Astrocyte of the spinal cord (primary cell): ENCODE data around the gene EVA1A.

Experiments
- DNase-seq: peaks from one replicate; pipeline ENCODE4 v3.0.0; 2011; ENCODE audit warnings: low read depth, low spot score
- H3K4me3 ChIP-seq: 2 replicates; pipeline ENCODE4 v1.5.1; 2011; ENCODE audit warnings: low read depth, mild to moderate bottlenecking, low read length, moderate library complexity
- in situ Hi-C: cut with HindIII; loops from 2 replicates; pipeline ENCODE4 v1.10.0; 2017; ENCODE audit warnings: low sequenced_read_pairs
- TF ChIP-seq, protein P1 (sequence below): IDR thresholded peaks from 2 replicates; pipeline ENCODE4 v1.5.1; 2012; ENCODE audit warnings: low read depth, mild to moderate bottlenecking, low read length, inconsistent platforms

EVA1A gene

DNA sequence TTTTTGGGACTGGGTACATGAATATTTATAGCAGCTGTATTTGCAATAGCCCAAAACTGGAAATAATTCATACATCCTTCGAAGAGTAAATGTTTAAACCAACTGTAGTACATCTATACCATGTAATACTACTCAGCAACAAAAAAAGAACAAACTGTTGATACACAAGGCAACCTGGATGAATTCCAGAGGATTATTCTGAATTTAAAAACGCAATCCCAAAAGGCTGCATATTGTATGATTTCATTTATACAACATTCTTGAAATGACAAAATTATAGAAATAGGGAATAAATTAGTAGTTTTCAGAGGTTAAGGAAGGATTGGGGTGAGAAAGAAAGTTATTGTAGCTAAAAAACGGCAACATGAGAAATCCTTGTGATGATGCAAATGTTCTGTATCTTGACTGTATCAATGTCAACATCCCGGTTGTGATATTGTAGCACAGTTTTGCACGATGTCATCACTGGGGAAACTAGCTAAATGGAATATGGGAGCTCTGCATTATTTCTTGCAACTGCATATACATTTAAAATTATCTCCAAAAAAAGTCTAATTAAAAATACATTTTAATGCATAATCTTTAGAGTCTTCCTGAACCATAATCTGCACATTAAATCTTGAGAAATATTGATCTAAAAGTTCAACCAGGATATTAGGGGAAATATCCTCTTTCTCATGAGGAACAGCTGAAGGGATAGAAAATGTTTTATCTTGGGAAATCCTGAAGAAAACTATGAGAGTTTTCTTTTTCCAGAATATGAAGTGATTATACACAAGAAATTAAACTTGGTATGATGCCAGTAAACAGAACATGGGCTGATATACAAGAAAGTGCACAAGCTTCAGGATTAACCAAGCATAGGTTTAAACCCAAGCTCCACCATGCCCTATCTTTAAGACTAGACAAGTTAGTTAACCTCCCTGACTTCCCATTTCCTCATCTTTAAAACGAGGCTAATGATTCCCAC lies 21.9 kb downstream of the EVA1A start:
- TF ChIP-seq, protein P1, sequence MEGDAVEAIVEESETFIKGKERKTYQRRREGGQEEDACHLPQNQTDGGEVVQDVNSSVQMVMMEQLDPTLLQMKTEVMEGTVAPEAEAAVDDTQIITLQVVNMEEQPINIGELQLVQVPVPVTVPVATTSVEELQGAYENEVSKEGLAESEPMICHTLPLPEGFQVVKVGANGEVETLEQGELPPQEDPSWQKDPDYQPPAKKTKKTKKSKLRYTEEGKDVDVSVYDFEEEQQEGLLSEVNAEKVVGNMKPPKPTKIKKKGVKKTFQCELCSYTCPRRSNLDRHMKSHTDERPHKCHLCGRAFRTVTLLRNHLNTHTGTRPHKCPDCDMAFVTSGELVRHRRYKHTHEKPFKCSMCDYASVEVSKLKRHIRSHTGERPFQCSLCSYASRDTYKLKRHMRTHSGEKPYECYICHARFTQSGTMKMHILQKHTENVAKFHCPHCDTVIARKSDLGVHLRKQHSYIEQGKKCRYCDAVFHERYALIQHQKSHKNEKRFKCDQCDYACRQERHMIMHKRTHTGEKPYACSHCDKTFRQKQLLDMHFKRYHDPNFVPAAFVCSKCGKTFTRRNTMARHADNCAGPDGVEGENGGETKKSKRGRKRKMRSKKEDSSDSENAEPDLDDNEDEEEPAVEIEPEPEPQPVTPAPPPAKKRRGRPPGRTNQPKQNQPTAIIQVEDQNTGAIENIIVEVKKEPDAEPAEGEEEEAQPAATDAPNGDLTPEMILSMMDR, result no peak
- in situ Hi-C loops, result no loop called here
- H3K4me3 ChIP-seq, result no peak overlapping the region
- DNase-seq, result no peak

DNA sequence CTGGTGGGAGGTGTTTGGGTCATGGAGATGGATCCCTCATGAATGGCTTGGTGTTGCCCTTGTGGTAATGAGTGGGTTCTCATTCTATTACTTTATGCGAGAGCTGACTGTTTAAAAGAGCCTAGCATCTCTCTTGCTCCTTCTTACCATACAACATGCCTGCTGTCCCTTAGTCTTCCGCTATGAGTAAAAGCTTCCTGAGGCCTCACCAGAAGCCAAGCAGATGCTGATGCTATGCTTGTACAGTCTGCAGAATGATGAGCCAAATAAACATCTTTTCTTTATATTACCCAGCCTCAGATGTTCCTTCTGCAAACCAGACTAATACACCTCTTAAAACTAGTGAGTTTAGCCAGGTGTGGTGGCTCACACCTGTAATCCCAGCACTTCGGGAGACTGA lies 23.1 kb downstream of the EVA1A start:
- TF ChIP-seq, protein P1, result no peak
- no peak overlapping the region for H3K4me3 ChIP-seq
- in situ Hi-C loops, result no loop called here
- DNase-seq, result no peak

DNA sequence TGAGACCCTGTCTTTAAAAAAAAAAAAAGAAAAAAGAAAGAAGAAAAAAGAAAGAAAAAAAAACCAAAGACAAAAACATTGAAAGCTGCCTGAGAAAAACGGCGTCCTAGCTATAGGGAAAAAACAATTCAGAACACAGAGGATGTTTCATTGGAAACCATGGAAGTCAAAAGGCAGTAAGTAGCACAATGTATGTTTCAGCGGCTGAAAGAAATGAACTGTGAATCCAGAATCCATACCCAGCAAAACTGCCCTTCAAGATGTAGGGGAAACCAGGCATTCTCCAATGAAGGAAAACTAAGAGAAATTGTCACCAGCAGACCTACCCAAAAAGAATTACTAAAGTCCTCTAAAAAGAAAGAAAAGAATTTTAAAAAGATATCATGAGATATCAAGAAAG lies 27.6 kb downstream of the EVA1A start:
- TF ChIP-seq, protein P1, result no peak
- no peak overlapping the region for H3K4me3 ChIP-seq
- DNase-seq, result no peak
- in situ Hi-C loops, result no loop called here

DNA sequence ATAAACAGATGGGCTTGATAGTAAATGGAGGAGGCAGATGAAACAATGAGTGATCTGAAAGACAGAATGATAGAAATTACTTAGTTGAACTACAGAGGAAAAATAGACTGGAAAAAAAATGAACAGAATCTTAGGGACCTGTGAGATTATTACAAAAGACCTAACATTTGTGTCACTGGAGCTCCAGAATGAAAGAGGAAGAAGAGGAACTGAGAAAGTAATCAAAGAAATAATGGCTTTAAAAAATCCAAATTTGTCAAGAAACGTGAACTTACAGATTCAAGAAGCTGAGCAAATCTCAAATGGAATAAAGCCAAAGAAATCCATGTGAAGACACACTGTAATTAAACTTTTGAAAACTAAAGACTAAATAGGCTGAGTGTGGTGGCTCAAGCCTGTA lies 28.3 kb downstream of the EVA1A start:
- H3K4me3 ChIP-seq, result no peak overlapping the region
- DNase-seq, result no peak
- TF ChIP-seq, protein P1, result no peak
- in situ Hi-C loops, result no loop called here

DNA sequence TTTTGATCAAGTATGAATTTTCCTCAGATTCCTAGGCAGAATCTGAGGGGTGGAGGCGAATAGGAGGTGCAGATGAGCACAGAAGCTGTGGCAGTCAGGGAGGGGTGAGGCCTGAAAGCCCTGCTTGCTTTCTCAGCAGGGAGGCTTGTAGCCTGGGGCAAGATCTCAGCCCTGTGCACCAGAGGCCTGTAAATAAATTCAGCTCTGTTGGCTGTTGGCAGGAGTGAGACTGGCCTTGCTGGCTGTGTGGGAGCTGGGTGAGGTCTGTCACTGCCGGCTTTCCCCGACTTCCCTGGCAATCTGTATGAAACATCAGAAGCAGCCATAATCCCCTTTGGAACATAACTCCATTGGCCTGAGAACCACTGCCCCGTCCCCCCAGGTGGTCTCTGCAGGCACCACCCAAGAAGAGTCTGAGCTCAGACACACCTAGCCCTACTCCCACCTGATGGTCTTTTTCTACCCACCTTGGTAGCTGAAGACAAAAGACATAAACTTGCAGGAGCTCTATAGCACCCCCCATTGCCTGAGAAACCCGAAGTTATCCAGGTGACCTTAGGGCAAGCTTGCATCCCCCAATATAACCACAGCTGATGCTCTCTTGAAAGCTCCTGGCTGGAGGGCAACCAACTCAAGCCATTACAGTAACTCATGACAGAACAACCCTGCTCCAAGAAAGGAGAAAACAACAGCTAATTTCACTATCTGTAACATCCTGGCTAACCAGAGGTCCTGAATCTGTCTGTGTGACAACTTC lies 32.3 kb downstream of the EVA1A start:
- TF ChIP-seq, protein P1, result no peak
- no peak for DNase-seq
- no peak overlapping the region for H3K4me3 ChIP-seq
- in situ Hi-C loops, result no loop called here

DNA sequence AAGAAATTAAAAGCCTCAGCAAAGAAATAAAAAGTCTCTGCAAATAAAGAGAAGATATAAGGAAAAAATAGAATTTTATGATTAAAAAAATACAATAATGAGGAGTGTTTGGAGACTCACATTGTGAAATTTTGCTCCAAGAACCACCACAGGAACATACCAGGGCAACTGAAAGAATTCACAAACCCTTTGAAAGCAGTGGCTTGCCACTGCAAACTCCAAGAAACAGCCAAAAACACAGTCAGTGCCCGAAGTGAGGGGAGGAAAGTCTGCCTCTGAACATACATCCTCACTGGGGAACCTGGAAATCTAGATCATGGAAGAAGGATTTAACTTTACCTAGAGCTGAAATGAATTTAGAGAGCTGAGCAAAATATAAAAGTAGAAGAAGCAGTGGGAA lies 33.1 kb downstream of the EVA1A start:
- TF ChIP-seq, protein P1, result no peak
- DNase-seq, result no peak
- no peak overlapping the region for H3K4me3 ChIP-seq
- in situ Hi-C loops, result no loop called here
